GM13976 (cell line): ENCODE results near the gene MTMR10.

ENCODE experiments used
- DNase-seq: peaks from one replicate; pipeline ENCODE4 v3.0.0; 2012; ENCODE audit warnings: low spot score
- in situ Hi-C: fragments of 300-500 bp; cut with MboI; formaldehyde crosslinking; loops from one replicate; pipeline ENCODE4 v1.12.0; 2022; ENCODE audit warnings: low sequenced_read_pairs, mixed read lengths, inconsistent platforms; ENCODE audit not compliant: unreplicated experiment
- TF ChIP-seq, protein P1 (sequence below): IDR thresholded peaks from 2 replicates; pipeline ENCODE4 v1.5.1; 2012; ENCODE audit warnings: borderline replicate concordance, mild to moderate bottlenecking; ENCODE audit not compliant: insufficient read depth; ENCODE audit errors: extremely low read depth, missing control alignments, control extremely low read depth

The MTMR10 gene

DNA sequence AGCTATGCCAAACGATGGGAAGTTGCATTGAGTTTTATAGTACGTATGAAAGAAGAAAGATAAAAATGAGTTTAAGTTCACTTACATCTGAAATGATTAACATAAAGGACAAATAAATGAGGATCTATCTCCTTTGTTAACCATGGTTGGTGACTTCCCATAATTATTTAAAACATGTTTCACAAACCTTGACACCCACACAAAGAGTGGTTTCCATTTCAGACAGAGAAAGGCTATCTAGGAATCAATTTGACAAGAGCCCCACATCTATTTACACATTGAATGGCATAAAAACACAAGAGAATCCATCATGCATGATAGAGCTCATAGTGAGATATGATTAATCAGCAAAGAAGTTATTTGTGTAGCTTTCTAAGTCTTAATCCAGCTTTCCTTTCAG is 14.2 kb upstream of the MTMR10 start:
- TF ChIP-seq, protein P1, sequence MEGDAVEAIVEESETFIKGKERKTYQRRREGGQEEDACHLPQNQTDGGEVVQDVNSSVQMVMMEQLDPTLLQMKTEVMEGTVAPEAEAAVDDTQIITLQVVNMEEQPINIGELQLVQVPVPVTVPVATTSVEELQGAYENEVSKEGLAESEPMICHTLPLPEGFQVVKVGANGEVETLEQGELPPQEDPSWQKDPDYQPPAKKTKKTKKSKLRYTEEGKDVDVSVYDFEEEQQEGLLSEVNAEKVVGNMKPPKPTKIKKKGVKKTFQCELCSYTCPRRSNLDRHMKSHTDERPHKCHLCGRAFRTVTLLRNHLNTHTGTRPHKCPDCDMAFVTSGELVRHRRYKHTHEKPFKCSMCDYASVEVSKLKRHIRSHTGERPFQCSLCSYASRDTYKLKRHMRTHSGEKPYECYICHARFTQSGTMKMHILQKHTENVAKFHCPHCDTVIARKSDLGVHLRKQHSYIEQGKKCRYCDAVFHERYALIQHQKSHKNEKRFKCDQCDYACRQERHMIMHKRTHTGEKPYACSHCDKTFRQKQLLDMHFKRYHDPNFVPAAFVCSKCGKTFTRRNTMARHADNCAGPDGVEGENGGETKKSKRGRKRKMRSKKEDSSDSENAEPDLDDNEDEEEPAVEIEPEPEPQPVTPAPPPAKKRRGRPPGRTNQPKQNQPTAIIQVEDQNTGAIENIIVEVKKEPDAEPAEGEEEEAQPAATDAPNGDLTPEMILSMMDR, result no peak
- no peak for DNase-seq
- in situ Hi-C loops, result no loop called here

DNA sequence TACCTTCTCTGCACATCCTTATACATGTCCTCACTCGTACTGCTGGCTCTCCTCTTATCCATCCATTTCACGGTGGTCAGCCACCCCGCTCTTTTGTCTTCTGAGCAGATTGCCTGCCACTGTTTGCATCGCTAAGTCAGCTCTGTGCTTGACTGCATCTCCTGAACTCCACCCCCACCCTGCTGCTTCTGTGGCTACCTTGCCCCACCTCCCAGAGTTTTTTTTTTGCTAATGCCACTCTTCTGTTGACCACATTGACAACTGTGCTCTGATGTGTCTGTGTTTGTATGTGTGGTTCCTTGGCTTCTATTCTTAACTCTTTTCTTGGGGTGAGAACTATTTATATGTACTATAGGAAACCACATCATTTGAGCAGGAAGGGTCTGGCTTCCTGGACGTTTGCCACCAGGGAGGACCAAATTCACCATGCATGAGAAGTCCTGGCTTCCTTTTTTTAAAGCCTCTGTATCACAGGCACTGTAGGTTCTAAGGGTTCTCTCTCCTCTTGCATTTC is 12.8 kb upstream of the MTMR10 start:
- peak; percentile 63 for DNase-seq
- TF ChIP-seq, protein P1, result no peak
- in situ Hi-C loops, result no loop called here

DNA sequence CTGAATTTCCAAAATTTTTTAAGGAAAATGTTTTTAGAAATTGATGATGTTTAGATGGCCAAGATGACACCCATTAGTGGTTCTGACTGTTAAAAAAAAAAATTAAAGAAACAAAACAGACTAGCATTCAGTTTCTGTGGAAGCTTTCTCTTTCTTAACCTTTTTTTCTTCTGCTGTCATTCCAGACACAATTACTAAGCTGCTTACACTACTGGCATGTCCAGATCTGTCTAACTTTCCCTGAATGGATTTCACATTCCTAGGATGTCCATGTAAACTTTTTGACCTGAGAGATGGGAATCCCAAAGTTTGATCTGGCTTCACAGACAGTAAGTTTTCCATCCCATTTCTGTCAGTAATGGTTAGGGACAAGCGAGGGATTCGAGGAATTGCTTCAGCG is 10.3 kb upstream of the MTMR10 start:
- DNase-seq, result no peak
- in situ Hi-C loops, result no loop called here
- TF ChIP-seq, protein P1, result no peak

DNA sequence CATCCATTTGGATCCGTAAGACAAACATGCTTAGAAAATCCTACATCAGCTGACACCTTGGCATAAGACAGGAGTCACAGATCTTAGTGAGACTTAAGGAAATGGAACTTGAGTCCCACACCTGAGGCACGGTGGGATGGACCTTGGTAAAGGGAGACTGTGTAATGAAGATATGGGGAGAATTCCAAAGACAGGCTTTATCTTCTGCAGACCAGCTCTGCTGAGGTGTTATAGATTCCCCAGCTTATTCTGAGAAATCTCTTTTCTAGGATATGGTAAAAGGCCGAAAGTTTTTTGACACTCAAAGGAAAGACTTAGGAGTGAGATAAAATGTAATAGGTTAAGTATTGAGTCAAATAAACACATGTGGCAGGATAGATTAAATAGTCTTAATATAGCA is 8.3 kb upstream of the MTMR10 start:
- TF ChIP-seq, protein P1, result no peak
- DNase-seq, result no peak
- in situ Hi-C loops, result no loop called here

DNA sequence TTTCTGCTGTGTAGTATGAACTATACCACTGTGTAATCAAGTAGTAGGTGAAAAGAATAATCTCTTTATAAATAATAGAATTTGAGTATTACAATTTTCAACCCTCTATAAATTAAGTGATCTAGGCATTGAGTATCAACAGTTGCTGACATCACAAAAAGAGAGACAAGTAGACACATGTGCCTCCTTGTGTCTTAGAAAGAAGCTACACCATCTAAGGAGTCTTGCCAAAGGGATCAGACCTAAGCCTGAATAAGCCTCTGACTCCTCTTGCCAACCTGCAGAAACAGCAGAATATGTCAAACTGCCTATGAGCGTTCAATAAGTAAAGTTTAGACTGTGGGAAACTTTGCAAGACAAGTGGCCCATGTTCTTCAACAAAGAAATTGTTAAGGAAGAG is 5.8 kb upstream of the MTMR10 start:
- no peak for DNase-seq
- TF ChIP-seq, protein P1, result no peak
- in situ Hi-C loops, result no loop called here

DNA sequence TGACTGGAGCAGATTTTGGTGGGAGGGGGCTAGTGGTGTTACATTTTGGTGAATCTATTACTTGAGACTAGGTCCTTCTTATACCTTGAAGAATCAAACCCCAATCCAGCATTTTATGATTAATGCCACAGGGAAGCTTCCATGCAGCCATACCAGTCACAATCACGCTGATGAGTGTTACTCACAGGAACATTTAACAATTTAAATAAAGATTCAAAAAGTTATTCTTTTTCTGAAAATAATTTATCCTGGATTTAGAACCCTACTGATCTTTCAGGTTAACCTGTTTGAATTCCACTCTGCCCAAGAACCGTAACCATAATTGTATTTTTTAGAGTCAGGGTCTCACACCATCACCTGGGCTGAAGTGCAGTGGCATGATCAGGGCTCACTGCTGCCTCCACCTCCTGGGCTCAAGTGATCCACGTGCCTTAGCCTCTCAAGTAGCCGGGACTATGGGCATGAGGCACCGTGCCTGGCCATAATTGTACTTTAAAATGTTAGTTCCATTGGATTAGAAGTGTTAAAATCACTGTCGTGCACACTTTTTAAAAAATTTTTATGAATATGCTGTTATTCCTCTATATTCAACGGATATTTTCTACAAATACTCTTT is 929 bp upstream of the MTMR10 start:
- in situ Hi-C loops, result no loop called here
- DNase-seq, result no peak
- TF ChIP-seq, protein P1, result no peak
